NCI-H510A (cell line): Measurements from ENCODE around the gene ZNF837.
"Not testable (repeated sequence)": the region's sequence is repeated elsewhere in the genome, so short reads cannot be mapped to it uniquely, and the experiment has no call there.

Source experiments
- DNase-seq: peaks from one replicate; lab custom pipeline; 2025; lab: John Stamatoyannopoulos, UW

Gene ZNF837

DNA sequence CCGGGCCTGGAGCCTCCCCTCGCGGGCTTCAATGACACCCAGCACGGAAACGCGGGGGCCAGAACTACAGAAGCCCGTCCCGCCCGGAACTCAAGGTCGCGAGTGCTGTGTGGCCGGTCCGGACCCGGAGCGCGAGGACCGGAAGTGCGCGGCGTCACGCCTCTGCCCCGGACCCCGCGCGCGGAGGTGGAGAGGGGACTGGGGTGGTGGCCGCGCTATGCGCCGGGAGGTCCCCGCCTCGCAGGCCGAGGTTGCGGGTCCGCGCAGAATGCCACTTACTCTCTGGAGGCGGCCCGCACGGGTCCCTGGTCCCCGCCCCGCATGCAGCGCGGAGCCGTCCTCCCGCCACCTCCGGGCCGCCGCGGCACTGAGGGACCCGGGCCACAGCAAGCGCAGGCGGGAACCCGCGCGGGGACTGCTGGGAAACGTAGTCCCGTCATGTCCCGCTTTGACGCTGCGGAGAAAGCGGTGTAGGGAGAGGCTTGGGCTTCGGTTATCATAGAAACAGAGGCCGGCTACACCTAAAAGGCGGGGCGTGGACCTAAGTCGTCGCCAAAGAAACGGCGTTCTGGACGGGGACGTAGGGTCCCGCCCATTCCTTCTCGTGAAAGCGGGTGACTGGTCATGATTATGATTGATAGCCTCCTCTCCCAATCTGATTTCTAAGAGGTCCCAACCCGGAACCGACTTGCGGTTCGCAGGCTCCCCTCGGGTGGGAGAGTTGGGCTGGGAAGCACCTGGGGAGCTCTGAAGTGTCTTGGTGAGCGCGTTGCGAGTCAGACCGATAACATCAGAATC, at the start of gene ZNF837:
ZNF837 (minus strand) TSS at position 369 of the 798 bp plus-strand sequence. CDS start 11,698 bp downstream, outside the sequence.
- DNase-seq, result peak; percentile 99

- no peak for DNase-seq
Observed at GRCh38 chr19:58429745-58430144, 48.9 kb upstream of the ZNF837 start.

DNA sequence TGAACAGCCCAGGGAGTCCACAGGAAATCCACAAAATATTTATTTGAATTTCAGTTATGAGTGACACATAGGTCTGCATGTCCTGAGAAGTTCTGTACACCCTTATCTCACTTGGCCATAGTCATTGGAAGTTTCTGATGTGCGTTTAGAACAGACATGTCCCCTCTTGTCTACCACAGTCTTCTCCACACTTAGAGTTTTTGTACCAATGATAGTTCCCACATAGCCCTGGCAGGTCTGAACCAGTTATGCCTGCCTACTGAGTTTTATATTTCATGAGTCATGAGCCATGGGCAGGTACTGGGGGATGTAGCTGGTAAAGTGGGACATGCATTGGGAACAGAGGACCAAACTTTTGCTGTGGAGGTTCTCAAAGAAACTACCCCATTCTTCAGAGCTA, 47.8 kb upstream of the ZNF837 start:
- DNase-seq, result no peak

DNA sequence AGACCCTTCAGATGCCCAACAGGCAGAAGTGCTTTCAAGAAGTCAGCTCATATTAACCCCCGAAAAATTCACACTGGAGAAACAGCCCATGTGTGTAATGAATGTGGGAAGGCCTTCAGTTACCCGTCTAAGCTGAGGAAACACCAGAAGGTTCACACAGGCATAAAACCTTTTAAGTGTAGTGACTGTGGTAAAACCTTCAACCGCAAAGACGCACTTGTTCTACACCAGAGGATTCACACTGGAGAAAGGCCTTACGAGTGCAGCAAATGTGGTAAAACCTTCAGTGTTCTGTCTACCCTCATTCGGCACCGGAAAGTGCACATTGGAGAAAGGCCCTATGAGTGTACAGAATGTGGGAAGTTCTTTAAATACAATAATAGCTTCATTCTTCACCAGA, 36.2 kb upstream of the ZNF837 start:
- no peak for DNase-seq

DNA sequence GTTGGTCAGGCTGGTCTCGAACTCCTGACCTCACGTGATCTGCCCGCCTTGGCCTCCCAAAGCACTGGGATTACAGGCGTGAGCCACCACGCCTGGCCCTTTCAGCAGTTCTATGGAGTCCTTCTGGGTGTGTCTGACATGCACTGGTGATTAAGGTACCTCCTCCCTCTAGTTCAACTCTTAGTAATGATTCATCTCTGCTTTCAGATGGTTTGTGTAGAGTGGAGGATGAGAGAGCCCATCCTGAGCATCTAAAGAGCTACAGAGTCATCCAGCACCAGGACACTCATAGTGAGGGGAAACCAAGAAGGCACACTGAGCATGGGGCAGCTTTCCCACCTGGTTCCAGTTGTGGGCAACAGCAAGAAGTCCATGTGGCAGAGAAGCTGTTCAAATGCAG, 35.8 kb upstream of the ZNF837 start:
- no peak for DNase-seq

DNA sequence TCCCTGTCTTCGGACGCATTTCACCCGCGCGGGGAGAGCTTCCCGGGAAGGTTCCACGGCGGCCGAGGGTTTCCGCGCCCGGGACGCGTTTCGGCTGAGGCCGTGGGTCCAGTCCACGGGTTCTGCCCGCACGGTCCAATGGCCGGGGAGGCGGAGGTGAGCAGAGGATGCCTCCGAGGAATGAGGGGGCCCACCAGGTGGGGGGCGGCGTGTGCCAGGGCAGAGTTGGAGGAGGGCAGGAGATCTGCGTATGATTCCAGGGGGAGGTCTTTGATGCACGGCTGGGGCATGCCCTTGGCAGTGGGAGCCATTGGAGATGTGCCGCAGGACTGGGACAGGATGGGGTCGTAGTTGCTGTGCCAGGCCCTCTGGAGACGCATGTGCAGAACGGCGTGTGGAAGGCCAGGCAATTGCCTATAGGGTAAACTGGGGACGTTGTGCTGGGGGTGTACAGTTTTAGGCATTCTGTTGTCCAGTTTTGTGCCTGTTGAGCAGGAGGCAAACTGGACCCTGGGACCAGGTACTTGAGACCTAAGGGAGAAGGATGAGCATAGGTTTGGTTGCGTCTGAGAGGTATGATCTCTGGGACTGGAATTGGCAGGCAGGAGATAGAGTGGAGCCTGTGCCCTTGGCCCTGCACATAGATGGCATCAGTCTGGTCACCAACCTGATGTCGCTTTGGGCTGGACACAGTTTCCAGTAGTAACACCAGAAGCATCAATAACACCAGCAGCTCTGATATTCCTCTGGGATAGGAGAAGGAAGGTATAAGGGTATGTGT, 28.4 kb upstream of the ZNF837 start:
- no peak for DNase-seq

DNA sequence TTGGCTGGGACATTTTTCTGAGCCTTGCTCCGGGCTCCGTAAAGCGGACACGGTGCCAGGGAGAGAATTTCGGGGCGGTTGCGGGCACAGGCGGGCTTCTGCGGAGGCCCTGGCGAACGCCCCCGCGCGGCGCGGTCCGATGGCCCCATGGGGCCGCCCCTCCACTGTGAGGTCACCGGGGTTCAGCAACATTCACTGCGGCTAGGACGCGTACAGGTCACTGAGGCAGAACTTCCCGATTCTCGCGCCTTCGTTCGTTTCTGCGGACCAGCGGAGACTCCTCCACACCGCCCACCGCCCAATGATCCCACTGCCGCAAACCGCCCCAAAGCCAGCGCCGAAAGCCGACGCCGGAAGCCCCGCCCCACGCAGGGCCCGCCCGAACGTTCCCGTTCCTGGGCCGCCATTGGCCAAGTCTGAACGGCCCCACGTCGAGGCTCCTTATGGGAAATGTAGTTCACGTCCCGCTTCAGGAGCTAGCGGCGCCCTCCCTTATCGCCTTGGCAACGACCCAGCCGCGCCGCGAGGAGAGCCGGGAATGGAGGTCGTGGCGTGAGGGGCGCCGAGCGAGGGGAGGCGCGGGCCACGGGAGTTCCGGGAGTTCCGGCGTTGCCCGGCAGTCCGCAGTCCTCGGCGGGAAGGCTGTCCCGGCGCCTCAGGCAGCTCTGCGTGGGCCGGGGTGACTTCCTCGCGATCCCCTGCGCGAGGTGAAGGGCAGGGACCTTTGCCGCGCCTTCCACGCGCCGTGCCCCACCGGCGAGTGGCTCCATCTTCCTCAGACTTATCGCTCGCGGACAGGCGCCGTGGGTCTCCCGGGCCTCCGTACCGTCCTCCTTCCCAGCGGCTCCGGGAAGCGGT, 27.6 kb upstream of the ZNF837 start, which contains the start of gene ZNF584:
ZNF584 (plus strand) TSS at position 498 of the 858 bp plus-strand sequence. CDS start 499 bp downstream, outside the sequence.
- DNase-seq, result peak; percentile 86

DNA sequence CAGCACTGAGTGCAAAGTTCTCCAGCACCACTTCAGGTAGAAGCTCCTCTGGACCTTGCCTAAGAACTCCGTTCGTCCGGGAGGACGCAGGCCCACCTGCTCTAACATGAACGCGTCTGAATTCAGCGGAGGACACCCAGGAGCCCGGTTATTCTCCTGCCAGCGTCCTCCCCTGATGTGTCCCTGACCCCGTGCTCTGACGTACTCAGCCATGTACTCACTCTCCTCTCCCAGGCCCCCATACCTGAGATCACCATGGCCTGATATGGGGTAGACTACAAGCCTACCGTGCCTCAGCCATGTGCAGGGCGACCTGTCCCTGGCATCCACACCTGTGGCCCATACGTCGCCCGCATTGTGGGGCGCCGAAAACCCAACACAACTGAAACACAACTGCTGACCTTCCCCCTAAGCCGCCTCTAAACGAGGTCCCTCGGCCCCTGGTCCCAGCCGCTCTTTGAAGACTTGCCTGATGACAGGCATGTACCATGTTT, 26.9 kb upstream of the ZNF837 start:
- DNase-seq, result no peak

- no peak for DNase-seq
Observed at GRCh38 chr19:58406818-58407657, 26.2 kb upstream of the ZNF837 start.

GRCh38 chr19:58403920-58404478, 23.2 kb upstream of the ZNF837 start:
- not testable (repeated sequence) for DNase-seq

DNA sequence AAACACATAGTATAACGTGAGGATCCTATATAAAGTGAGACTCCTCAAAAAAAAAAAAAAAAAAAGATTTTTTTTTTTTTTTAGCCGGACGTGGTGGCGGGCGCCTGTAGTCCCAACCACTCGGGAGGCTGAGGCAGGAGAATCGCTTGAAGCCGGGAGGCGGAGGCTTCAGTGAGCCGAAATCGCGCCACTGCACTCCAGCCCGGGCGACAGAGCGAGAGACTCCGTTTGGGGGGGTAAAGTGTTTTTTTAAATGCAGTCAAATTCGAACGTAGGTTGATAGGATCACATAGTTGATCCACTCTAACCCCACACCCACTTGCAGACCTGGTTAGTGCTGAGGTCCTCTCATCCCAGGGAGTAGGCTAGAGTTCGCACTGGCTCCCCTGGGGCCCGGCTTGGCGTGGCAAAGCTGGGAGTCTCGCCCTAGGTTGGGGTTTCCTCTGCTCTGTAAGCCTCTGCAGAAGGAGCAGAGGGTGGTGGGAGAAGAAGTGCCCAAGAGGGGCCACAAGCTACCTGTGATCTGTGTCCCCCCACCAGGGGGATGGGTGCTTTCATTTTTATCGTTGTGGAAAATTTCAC, 21.1 kb upstream of the ZNF837 start:
- no peak for DNase-seq

DNA sequence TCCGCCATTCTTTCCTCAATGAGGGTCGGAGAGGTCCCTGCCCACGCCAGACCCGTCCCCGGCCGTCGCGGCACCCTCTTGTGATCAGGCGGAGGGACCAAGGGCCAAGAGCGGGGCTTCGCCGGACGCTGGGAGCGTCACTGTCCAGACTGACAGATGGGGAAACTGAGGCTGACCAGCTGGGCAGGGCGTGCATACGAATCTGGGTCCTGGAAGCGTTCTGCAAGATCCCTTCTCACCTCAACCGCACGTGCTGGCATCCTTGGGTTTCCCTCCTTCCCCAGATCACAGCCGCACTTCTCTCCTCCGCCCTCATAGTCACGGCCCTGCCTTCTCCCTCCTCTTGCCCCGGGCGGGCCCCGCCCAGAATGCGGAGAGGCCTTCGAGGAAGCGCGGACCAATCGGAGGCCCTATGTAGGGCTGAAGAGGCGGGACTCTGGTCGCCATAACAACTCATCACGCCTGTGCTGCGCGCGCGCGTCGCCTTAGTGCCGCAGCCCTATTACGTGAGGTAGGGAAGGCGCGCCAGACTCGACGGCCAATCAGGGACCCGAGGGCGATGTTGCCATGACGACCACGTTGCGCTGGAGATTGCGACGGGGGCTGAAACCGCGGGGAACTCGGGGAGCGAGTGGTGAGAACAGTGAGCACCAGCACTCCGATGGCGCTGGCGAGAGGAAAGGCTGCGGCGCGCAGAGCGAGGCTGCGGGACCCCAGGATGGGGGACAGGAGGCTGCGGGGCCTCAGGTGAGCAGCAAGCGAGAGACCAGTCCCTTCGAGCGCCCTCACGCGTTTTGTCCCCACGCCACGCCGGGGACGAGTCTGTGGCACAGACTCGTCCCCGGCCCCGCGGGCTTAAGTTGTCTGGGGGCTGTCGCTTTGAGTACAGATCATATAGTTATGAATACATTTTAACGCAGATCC, 20.3 kb upstream of the ZNF837 start:
- peak; percentile 98 for DNase-seq

DNA sequence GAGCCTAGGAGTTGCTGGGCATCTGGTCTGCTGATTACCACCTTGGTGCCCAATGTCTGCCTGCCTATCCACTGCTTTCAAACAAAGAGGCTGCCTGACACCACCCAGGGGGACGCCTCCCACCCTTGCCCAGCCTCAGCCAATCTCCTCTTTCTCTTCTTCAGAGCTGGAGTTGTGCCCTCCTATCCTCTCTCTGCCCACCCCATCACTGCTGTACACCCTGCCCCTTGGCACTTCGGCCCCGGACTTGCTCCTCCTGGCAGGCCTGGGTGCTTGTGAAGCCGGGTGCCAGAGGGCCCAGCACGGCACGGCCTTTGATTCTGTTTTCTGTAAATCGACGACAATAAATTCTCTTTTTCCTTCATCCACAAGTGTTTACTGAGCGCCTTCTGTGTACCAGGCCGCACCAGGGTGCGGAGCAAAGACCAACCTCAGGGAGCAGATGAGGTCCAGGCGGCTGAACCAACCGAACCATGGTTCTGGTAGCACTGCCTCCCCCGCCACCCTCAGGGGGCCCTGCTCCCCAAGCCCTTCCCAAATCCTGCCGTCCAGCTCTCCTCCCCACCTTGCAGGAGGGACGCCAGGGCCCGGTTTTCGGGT, 19.6 kb upstream of the ZNF837 start:
- DNase-seq, result no peak

DNA sequence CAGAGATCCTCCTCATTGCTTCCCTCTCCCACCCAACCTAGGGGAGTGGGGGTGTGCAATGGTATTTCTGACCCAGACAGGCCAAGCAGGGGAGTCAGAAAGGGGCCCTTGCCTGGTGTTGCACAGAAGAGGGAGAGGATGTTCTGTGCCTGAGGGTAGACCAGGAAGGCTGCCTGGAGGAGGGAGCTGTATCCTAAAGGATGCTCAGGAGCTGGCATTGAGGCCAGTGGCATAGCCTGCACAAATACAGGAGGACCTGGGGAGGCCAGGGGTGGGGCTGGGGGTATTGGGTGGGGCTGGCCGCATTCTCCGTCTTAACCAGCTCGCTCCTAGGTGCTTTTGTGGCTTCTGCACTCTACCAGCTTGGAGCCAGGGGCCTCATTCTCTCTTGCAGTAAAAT, 19.1 kb upstream of the ZNF837 start:
- no peak for DNase-seq

DNA sequence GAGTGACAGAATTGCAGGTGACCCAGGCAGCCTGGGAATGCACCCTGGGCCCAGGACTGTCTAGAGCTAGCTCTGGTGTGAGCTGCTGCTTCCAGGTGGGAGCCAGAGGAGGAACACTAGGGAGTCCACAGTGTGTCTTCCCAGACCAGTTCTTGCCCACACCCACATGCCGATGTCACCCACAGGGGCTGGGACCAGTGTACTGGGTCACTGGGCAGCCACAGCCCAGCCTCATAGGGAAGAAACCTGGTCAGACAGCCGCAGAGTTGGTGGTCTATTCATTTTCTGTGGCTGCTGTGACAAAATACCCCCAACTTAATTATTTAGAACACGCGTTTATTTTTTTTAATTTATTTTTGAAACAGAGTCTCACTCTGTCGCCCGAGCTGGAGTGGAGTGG, 17.7 kb upstream of the ZNF837 start:
- DNase-seq, result no peak

- DNase-seq, result no peak
Observed at GRCh38 chr19:58398087-58398486, 17.3 kb upstream of the ZNF837 start.

DNA sequence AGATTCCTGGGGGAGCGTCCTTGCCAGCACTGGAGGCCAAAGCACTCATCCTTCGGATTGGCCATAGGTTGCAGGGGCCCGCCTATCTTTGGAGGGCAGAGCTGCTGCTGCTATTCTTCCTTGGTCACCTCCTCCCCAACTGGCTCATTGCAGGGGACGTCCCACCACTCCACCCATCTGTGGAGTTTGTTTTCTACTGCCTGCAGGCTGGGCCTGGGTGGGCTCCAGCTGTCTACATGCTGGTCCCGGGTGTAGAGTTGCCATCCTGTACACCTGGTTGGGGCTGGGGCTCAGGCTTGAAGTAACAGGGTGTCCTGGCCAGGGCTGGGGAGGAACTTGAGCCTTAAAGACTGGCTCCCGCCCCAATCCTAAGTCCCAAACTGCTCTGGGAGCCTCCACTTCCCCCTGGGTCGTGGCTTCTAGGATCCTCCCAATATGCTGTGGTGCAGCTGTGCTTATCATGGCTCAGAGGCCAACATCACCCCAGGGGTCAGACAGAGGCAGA, 16.8 kb upstream of the ZNF837 start:
- DNase-seq, result no peak

- no peak for DNase-seq
Observed at GRCh38 chr19:58396691-58397532, 16.1 kb upstream of the ZNF837 start.
